Subcutaneous adipose tissue (tissue), 4 donors: ENCODE measurements around the gene TMEM97. TPM values are rescaled to one million over a fixed set of nuclear protein-coding genes. Genes with fewer than 3 reads are reported as not detected.

Experiments used
- total RNA-seq, 4 donors: library from RNA; depleted of rRNA; stranded (reverse); fragments of >200 nt; gene quantifications; one replicate each; pipeline ENCODE4 v1.1.0, GENCODE V29; 2016
- TF ChIP-seq, protein P1 (sequence below): fragments of 450-650 bp; IDR thresholded peaks from one replicate; pipeline ENCODE4 v1.5.1; 2016; ENCODE audit warnings: low read depth, mild to moderate bottlenecking, control low read depth, antibody characterized with exemption, moderate library complexity

Gene TMEM97
- total RNA-seq = 1 to 10 TPM; 2.6 to 9.5 (median 6.8) TPM

DNA sequence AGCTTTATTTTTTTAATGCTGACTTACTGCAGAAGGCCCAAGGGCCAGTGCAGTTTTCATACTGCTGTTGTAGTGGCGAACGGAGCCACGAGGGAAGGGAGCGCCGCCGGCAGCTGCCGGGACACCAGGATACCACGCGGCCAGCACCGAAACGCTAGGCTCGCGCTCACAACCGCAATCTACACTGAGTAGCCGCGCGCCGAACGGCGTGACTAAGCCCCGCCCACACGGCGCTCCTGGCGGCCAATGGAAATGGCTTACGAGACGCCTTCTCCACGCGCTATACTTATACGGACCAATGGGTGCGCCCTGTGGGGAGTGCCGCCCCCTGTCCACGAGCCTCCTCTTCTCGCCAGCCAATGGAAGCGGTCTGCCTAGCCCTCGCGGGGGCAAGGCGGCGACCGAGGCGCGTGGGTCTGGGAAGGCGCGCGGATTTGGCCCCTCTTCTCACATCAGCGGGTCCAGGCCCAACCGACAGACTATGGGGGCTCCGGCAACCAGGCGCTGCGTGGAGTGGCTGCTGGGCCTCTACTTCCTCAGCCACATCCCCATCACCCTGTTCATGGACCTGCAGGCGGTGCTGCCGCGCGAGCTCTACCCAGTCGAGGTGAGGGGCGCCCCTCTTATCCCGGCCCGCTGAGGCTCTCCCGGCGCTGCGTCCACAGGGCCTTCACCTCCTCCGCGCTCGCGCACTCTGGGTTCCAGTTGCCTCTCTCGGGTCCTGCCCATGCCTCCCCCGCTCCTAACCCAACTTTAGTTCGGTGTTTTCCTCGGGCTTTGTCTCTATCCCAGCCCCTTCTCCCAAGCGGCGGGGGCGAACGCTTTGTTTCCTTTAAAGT, at the start of gene TMEM97:
TSS of gene TMEM97 (plus strand) at position 442 of the 839 bp plus-strand sequence. CDS start at position 482, 40 bp downstream.
- TF ChIP-seq, protein P1, sequence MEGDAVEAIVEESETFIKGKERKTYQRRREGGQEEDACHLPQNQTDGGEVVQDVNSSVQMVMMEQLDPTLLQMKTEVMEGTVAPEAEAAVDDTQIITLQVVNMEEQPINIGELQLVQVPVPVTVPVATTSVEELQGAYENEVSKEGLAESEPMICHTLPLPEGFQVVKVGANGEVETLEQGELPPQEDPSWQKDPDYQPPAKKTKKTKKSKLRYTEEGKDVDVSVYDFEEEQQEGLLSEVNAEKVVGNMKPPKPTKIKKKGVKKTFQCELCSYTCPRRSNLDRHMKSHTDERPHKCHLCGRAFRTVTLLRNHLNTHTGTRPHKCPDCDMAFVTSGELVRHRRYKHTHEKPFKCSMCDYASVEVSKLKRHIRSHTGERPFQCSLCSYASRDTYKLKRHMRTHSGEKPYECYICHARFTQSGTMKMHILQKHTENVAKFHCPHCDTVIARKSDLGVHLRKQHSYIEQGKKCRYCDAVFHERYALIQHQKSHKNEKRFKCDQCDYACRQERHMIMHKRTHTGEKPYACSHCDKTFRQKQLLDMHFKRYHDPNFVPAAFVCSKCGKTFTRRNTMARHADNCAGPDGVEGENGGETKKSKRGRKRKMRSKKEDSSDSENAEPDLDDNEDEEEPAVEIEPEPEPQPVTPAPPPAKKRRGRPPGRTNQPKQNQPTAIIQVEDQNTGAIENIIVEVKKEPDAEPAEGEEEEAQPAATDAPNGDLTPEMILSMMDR = no peak

DNA sequence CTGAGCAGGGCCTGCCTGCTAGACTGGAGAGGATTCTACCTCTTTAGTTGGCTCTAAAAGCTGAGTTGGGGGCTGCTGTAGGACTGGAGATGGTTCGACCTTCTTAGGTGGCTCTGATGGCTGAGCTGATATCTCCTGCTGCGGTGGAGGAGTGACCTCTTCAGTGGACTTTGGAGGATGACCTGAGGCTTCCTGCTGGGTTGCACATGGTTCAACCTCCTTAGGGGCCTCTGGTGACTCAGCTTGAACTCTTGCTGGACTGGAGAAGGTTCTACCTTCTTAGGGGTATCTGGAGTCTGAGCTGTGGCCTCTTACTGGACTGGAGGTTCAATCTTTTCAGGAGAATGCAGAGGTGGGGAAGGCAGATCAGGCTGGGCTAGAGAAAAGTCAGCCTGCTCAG, 48.9 kb upstream of the TMEM97 start:
- TF ChIP-seq, protein P1 = no peak

DNA sequence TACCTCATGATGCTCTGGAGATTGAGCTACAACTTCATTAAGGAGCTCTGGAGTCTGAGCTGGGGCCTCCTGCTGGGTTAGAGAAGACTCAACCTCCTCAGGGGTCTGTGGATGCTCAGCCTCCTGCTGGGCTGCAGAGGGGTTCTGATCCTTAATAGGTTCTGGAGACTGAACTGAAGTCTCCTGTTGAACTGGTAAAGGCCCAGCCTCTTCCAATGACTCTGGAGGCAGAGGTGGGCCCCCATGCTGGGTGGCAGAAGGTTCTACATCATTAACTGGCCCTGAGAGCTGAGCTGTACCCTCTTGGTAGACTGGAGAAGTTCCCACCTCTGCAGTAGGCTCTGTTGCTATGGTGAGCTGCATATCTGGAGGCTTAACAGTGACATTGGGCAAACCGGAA, 48.1 kb upstream of the TMEM97 start:
- TF ChIP-seq, protein P1 = no peak

DNA sequence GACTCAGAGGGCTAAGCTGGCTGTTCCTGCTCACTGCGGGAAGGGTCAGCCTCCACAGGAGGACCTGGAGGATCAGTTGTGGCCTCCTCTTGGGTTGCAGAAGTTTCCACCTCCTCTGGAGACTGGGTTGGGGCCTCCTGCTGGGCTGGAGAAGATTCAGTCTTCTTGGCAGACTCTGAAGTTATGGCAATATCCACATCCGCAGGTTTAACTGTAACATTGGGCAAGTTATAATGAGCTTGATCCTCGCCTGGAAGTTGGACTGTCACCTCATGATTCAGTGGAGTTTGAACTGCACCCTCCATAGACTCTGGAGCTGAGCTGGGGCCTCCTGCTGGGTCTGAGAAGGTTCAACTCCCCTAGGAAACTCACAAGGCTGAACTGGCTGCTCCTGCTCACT, 47.6 kb upstream of the TMEM97 start:
- TF ChIP-seq, protein P1 = no peak

DNA sequence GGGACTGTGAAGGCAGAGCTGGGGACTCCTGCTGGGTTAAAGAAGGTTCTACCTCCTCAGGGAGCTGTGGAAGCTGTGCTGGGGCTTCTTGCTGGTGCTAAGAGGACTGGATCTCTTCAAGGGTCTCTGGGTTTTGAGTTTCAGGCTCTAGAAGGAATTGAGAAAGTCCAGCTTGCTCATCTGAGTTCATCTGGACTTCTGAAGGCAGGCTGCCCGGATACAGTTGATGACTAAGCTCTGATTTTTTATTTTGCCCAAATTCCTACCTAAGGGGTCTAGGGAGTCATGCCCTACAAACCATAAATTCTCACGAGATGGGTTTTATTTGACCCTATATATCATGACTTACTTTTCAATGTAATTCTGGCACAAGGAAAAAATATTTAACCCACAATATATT, 46.8 kb upstream of the TMEM97 start:
- TF ChIP-seq, protein P1 = no peak

DNA sequence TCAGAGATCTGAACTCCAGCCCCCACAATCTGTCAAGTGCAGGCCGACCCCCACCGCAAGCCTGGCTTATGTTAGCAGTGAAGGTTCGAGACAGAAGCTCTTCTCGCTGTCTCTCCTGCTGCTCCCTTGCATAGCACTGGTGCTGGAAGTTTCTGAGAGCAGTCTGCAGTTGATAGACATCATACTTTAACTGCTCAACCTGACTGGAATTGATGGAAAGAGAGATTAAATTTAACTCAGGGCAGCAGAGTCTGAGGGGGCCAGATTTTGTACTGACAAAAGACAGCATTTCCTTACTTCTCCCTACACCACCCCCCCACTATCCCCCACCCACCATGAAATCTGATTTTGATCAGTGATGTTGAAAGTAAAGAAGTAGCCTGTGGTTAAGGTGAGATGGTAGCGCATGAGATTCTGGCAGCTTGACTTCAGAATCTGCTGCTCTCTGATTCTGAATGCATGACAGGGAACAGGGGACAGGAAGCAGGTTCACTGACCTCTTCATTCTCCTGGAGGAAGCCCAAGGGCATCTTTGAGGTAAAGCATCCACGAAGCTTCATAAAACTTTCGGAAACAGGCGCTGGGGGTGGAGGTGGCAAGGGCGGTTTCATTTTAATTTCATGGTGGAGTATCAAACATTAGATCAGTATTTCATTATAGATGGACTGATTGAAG, 44.3 kb upstream of the TMEM97 start:
- TF ChIP-seq, protein P1 = no peak

DNA sequence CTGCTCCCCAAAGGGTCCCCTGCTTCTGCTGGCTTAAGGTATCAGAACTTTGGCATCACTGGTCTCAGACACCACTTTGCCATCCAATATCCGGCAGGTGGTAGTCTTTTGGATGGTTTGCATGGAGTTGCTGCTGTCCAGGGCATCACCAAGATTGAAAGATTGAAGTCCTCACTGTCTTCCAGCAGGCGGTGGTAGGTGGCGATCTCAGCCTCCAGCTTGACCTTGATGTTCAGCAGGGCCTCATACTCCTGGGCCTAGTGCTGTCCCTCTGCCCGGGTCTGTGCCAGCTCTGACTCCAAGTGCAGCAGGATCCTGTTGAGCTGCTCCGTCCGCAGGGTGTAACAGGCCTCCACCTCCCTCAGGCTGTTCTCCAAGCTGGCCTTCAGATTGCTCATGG, 43.0 kb upstream of the TMEM97 start:
- TF ChIP-seq, protein P1 = no peak
